Thoracic aorta (tissue), 2 donors: ENCODE results near the gene LRRC49. TPM values are rescaled to one million over a fixed set of nuclear protein-coding genes. Genes with fewer than 3 reads are reported as not detected.
"Not testable (repeated sequence)": the region's sequence is repeated elsewhere in the genome, so short reads cannot be mapped to it uniquely, and the experiment has no call there.

Source experiments
- ATAC-seq: fragments of 150-250 bp; one replicate; pipeline ENCODE4 v1.8.0; 2017; ENCODE audit warnings: low read depth; ENCODE audit not compliant: insufficient number of reproducible peaks, low FRiP score
- DNase-seq: peaks from one replicate; pipeline ENCODE4 v3.0.0-alpha.2; 2020; ENCODE audit warnings: low spot score
- H3K27ac ChIP-seq, 2 donors: fragments of 200-600 bp; sonication (generic); 1 replicate in 1 of 2; 2 replicates in 1 of 2; pipeline ENCODE4 v1.5.1; 2016; ENCODE audit warnings: mild to moderate bottlenecking in 2 of 2, moderate library complexity in 2 of 2
- H3K27me3 ChIP-seq: fragments of 200-600 bp; sonication (generic); replicated peaks from 2 replicates; pipeline ENCODE4 v1.6.0; 2016; ENCODE audit warnings: mild to moderate bottlenecking; ENCODE audit not compliant: insufficient read depth
- H3K36me3 ChIP-seq: fragments of 200-600 bp; sonication (generic); one replicate; pipeline ENCODE4 v1.5.1; 2016
- H3K4me1 ChIP-seq, 2 donors: fragments of 200-600 bp; sonication (generic); 1 replicate in 1 of 2; 2 replicates in 1 of 2; pipeline versions ENCODE4 v1.5.1 to v1.6.0; 2016; ENCODE audit warnings: low read depth in 2 of 2, mild to moderate bottlenecking in 1 of 2; ENCODE audit not compliant: control insufficient read depth in 1 of 2
- H3K4me3 ChIP-seq: fragments of 200-600 bp; sonication (generic); 2 replicates; pipeline ENCODE4 v1.5.1; 2016; ENCODE audit warnings: mild to moderate bottlenecking
- H3K9me3 ChIP-seq: fragments of 200-600 bp; sonication (generic); 2 replicates; pipeline ENCODE4 v1.5.1; 2016
- total RNA-seq, 2 donors: library from RNA; depleted of rRNA; stranded (reverse); fragments of >200 nt; gene quantifications; one replicate each; pipeline versions ENCODE4 v1.1.0 to v1.2.3, GENCODE V29; 2016
- TF ChIP-seq, protein P1 (sequence below): fragments of 200-600 bp; sonication (generic); IDR thresholded peaks from one replicate; pipeline ENCODE4 v1.5.1; 2019; ENCODE audit warnings: antibody characterized with exemption

LRRC49 gene
- total RNA-seq, 2 donors from 2014 or later: 8.9 to 9.4 TPM

DNA sequence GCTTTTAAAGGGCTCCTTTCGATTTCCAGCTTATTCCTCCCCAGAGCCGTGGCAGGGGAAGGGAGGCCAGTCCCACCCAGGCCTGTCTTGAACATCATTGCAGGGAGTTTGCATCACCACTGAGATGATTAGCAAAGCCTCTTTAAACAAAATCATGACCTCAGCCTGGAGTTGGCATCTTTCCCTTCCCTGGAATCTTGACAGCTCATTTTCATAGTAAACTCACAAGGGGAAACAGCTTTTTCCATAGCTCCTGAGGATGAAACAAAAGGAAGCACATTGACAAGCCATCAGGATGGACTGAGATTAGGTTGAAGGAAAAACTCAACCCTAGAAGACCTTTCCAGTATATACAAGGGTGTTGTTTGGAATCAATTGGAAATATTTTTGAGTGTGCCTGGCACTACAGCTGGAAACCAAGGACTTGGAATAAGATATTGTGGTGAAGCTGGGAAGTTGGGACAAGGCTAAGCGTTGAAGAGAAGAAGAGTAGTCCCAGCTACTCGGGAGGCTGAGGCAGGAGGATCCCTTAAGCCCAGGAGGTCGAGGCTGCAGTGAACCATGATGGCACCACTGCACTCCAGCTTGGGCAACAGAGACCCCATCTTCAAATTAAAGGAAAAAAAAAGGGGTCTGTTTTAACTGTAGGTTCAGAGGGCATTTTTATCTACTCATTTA is 35.6 kb upstream of the LRRC49 start:
- DNase-seq (peak; percentile 58), ATAC-seq (peak; percentile 84)
- TF ChIP-seq, protein P1, sequence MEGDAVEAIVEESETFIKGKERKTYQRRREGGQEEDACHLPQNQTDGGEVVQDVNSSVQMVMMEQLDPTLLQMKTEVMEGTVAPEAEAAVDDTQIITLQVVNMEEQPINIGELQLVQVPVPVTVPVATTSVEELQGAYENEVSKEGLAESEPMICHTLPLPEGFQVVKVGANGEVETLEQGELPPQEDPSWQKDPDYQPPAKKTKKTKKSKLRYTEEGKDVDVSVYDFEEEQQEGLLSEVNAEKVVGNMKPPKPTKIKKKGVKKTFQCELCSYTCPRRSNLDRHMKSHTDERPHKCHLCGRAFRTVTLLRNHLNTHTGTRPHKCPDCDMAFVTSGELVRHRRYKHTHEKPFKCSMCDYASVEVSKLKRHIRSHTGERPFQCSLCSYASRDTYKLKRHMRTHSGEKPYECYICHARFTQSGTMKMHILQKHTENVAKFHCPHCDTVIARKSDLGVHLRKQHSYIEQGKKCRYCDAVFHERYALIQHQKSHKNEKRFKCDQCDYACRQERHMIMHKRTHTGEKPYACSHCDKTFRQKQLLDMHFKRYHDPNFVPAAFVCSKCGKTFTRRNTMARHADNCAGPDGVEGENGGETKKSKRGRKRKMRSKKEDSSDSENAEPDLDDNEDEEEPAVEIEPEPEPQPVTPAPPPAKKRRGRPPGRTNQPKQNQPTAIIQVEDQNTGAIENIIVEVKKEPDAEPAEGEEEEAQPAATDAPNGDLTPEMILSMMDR: no peak
- Histone ChIP-seq H3K36me3 (no peaks in the 10 kb centered on the region), H3K4me3 (no peak overlapping the region), H3K27me3 (no peaks in the 10 kb centered on the region), H3K27ac (peak overlapping the region; percentile 65 to 98), H3K9me3 (no peaks in the 10 kb centered on the region), H3K4me1 (peaks cover 9 to 57% of the 10 kb centered on the region in 2 donors)

DNA sequence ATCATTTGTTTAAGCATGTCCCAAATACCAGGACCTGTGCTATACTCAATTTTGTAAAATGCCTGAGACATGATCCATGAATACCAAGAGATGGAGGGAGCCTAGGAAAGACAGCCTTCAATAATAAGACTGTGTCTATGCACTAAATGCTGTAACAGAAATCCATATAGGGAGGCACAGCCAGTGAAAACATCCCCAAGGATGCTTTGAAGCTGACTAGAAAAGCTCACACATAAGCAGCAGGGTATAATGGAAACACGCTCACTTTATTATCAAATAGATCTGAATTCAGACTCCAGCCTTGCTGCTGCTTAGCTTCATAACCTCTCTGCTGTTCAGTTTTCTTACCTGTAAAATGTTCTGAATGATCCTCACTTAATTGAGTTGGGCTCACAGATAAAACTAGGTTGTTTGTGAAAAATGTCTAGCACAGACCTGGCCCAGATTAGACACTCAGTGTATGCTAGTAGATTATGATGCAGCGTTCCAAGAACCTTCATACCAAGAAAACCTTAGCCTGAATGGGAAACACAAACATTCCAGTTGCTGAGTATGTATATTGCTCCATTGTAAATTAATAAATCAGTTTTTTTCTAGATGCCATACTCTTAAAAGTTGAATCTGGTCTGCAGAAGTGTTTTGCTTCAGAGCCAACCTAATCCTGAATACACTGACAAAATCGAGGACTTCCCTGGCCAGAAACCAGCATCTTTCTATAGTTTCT is 34.9 kb upstream of the LRRC49 start:
- Histone ChIP-seq H3K27ac (peak overlapping the region; percentile 65 to 98), H3K9me3 (no peaks in the 10 kb centered on the region), H3K4me1 (peaks cover 2 to 50% of the 10 kb centered on the region in 2 donors), H3K36me3 (no peaks in the 10 kb centered on the region), H3K4me3 (no peak overlapping the region), H3K27me3 (no peaks in the 10 kb centered on the region)
- no peak for ATAC-seq
- TF ChIP-seq, protein P1: no peak
- no peak for DNase-seq

DNA sequence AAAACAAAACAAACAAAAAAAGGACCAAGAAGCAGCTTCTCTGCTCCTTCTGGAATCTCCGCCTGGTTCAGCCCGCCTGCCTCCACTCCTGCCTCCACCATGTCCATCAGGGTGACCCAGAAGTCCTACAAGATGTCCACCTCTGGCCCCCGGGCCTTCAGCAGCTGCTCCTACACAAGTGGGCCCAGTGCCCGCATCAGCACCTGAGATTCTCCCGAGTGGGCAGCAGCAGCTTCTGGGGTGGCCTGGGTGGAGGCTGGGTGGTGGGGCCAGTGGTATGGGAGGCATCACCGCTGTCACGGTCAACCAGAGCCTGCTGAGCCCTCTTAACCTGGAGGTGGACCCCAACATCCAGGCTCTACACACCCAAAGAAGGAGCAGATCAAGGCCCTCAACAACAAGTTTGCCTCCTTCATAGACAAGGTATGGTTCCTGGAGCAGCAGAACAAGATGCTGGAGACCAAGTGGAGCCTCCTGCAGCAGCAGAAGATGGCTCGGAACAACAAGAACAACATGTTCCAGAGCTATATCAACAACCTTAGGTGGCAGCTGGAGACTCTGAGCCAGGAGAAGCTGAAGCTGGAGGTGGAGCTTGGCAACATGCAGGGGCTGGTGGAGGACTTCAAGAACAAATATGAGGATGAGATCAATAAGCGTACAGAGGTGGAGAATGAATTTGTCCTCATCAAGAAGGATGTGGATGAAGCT is 33.9 kb upstream of the LRRC49 start:
- not testable (repeated sequence) for H3K27ac ChIP-seq, H3K4me3 ChIP-seq, H3K27me3 ChIP-seq, ATAC-seq, H3K36me3 ChIP-seq, H3K9me3 ChIP-seq, DNase-seq
- H3K4me1 ChIP-seq: peaks cover 0 to 46% of the 10 kb centered on the region in 2 donors

DNA sequence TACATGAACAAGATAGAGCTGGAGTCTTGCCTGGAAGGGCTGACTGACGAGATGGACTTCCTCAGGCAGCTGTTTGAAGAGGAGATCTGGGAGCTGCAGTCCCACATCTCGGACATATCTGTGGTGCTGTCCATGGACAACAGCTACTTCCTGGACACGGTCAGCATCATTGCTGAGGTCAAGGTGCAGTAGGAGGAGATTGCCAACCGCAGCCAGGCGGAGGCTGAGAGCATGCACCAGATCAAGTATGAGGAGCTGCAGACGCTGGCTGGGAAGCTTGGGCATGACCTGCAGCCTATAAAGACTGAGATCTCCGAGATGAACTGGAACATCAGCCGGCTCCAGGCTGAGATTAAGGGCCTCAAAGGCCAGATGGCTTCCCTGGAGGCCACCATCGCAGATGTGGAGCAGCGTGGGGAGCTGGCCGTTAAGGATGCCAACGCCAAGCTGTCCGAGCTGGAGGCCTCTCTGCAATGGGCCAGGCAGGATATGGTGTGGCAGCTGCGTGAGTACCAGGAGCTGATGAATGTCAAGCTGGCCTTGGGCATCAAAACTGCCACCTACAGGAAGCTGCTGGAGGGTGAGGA is 33.2 kb upstream of the LRRC49 start:
- no peak overlapping the region for H3K4me3 ChIP-seq
- H3K9me3 ChIP-seq: no peaks in the 10 kb centered on the region
- H3K4me1 ChIP-seq: peaks cover 0 to 44% of the 10 kb centered on the region in 2 donors
- DNase-seq: no peak
- H3K27ac ChIP-seq: no peak overlapping the region
- TF ChIP-seq, protein P1: no peak
- H3K27me3 ChIP-seq: no peaks in the 10 kb centered on the region
- H3K36me3 ChIP-seq: no peaks in the 10 kb centered on the region
- no peak for ATAC-seq

DNA sequence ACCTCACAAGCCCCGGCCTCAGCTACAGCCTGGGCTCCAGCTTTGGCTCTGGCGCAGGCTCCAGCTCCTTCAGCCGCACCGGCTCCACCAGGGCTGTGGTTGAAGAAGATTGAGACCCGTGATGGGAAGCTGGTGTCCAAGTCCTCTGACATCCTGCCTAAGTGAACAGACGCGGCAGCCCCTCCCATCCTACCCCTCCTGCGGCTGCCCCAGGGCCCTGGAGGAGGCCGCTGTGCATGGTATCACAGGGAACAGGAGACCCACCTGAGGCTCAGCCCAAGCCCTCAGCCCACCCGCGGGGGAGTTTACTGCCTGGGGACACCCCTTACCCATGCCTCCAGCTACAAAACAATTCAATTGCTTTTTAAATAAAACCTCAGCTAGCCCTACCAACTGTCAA is 32.6 kb upstream of the LRRC49 start:
- H3K4me1 ChIP-seq: peaks cover 0 to 38% of the 10 kb centered on the region in 2 donors
- H3K27me3 ChIP-seq: no peaks in the 10 kb centered on the region
- H3K27ac ChIP-seq: no peak overlapping the region
- H3K36me3 ChIP-seq: no peaks in the 10 kb centered on the region
- H3K4me3 ChIP-seq: no peak overlapping the region
- no peak for DNase-seq
- no peaks in the 10 kb centered on the region for H3K9me3 ChIP-seq
- TF ChIP-seq, protein P1: no peak
- no peak for ATAC-seq
